Natural killer cell treated with Interleukin-12 subunit alpha and Interleukin-12 subunit beta and Interleukin-15 and Interleukin-18, amount 100 ng/mL, for 72 hours (primary cell): Measurements from ENCODE around the gene IFI30. TPM values are rescaled to one million over a fixed set of nuclear protein-coding genes. Genes with fewer than 3 reads are reported as not detected.
"Not testable (repeated sequence)": the region's sequence is repeated elsewhere in the genome, so short reads cannot be mapped to it uniquely, and the experiment has no call there.

Source experiments
- ATAC-seq, 2 donors: fragments of 150-1000 bp; cut with Tn5 transposase in 1 of 2; sonication (Bioruptor Pico), chemical (Tn5 transposase) in 1 of 2; 2 replicates each; pipeline ENCODE4 v1.10.0; 2021
- DNase-seq: peaks from one replicate; pipeline ENCODE4 v3.0.0; 2022; ENCODE audit warnings: low spot score
- H3K27ac Mint-ChIP-seq, 2 donors: 1 replicate in 1 of 2; 2 replicates in 1 of 2; pipeline ENCODE4 v1.8.0; 2022; ENCODE audit warnings: mixed read lengths in 2 of 2, mild to moderate bottlenecking in 1 of 2, moderate library complexity in 1 of 2
- H3K27me3 Mint-ChIP-seq, 2 donors: 1 replicate in 1 of 2; 2 replicates in 1 of 2; pipeline ENCODE4 v1.8.0; 2022; ENCODE audit warnings: mixed read lengths in 2 of 2
- H3K36me3 Mint-ChIP-seq: one replicate; pipeline ENCODE4 v1.8.0; 2022; ENCODE audit warnings: mixed read lengths
- H3K4me1 Mint-ChIP-seq, 2 donors: 1 replicate in 1 of 2; 2 replicates in 1 of 2; pipeline ENCODE4 v1.8.0; 2022; ENCODE audit warnings: low read depth in 2 of 2, mixed read lengths in 2 of 2, mild to moderate bottlenecking in 1 of 2
- H3K4me3 Mint-ChIP-seq: one replicate; pipeline ENCODE4 v1.8.0; 2022; ENCODE audit warnings: mixed read lengths
- H3K9me3 Mint-ChIP-seq: 2 replicates; pipeline ENCODE4 v1.8.0; 2022; ENCODE audit warnings: mixed read lengths
- total RNA-seq, 2 donors: library from RNA; stranded (reverse); gene quantifications; one replicate each; pipeline ENCODE4 v1.2.3, GENCODE V29; 2022

Gene IFI30
- total RNA-seq, 2 donors from 2014 or later = 76.2 to 139 TPM

DNA sequence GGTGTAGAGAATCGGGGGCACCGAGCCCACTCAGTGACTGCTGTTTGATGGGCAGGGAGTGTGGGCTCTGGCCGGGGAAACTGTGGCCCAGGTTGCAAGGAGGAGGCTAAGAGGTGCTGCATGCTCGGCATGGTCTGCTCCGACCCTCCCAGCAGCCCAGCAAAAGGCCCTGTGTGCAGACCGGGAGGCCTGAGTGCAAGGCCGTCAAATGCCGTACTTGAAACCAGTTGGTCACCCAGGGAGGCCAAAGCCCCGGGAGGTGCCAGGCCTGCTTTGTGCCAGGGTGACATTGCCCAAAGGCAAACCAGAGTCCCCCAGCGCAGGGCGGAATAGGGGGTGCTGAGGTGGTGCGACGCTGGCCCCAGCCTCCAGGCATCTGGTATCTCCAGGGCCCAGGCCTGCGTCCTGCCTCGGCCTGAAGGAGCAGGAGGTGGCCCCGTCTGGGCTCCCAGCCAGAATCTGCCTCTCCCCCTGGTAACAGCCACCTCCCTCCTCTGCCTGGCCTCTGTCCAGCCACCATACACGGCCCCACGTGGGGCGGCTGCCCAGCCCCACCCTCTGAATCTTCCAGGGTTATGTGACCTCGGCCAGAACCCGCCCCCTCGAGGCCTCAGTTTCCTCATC lies 16.7 kb upstream of the IFI30 start:
- DNase-seq (no peak), ATAC-seq (no peak)
- Mint-ChIP-seq H3K27ac (no peak overlapping the region), H3K4me3 (no peak overlapping the region), H3K9me3 (no peaks in the 10 kb centered on the region), H3K27me3 (no peaks in the 10 kb centered on the region), H3K36me3 (no peaks in the 10 kb centered on the region), H3K4me1 (peaks cover 22 to 26% of the 10 kb centered on the region in 2 donors)

DNA sequence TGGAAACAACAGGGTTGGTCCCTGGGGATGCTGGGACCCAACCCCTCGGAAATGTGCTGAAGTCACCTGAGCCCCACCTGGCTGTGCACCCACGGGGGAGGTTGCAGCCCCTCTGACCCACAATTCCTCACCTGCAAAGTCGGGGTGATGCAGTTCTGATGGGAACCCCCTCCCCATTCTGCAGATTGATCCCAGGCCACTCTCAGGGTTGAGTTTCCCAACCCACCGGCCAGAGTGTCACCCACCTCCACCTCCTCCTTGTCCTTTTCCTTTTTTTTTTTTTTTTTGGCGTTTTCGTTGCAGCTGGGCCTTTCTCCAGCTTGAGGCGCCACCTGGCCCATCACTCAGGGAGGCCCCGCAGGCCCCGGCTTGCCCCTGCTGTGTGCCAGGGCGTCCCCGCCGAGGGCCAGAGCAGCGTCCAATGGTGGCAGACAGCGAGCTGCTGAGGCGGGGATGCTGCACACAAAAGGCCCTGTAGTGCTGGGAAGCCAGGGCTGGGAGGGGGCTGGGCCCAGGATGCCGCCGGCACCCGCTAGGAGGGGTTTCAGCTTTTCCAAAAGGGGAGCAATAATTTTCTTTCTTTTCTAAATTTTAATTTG lies 16.0 kb upstream of the IFI30 start:
- Mint-ChIP-seq H3K4me3 (no peak overlapping the region), H3K4me1 (peaks cover 17 to 20% of the 10 kb centered on the region in 2 donors), H3K27ac (no peak overlapping the region), H3K36me3 (no peaks in the 10 kb centered on the region), H3K9me3 (no peaks in the 10 kb centered on the region), H3K27me3 (no peaks in the 10 kb centered on the region)
- DNase-seq = no peak
- ATAC-seq = no peak

DNA sequence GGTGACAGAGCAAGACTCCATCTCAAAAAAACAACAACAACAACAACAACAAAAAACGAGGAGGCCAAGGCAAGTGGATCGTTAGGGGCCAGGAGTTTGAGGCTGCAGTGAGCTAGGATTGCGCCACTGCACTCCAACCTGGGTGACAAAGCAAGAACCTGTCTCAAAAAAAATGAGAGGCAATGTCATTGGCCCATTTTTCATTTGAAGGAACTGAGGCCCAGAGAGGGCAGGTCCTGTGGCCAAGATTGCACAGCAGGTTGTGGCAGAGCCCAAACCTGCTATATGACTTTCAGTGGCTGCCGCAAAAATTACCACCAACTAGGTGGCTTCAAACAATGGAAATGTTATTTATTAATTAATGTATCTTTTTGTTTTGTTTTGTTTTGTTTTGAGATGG lies 15.1 kb upstream of the IFI30 start:
- no peak overlapping the region for H3K4me3 Mint-ChIP-seq
- no peaks in the 10 kb centered on the region for H3K36me3 Mint-ChIP-seq
- DNase-seq (no peak), ATAC-seq (no peak)
- H3K9me3 Mint-ChIP-seq = no peaks in the 10 kb centered on the region
- no peak overlapping the region for H3K27ac Mint-ChIP-seq
- no peaks in the 10 kb centered on the region for H3K27me3 Mint-ChIP-seq
- H3K4me1 Mint-ChIP-seq = peaks cover 15 to 19% of the 10 kb centered on the region in 2 donors

DNA sequence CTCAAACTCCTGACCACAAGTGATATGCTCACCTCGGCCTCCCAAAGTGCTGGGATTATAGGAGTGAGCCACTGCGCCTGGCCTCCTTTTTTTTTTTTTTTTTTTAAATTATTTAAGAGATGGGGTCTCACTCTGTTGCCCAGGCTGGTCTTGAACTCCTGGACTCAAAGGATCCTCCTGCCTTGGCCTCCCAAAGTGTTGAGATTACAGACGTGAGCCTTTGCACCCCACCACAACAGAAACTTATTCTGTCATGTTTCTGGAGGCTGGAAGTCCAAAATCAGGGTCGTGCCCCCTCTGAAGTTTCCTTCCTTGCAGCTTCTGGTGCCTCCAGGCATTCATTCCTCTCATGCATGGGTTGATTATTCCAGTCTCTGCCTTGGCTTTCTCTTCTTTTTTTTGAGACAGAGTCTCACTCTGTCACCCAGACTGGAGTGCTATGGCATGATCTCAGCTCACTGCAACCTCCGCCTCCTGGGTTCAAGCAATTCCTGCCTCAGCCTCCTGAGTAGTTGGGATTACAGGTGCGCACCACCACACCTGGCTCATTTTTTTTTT lies 14.5 kb upstream of the IFI30 start:
- peaks cover 12 to 14% of the 10 kb centered on the region in 2 donors for H3K4me1 Mint-ChIP-seq
- H3K27me3 Mint-ChIP-seq, H3K4me3 Mint-ChIP-seq, H3K27ac Mint-ChIP-seq, ATAC-seq, H3K36me3 Mint-ChIP-seq, DNase-seq, H3K9me3 Mint-ChIP-seq: not testable (repeated sequence)

DNA sequence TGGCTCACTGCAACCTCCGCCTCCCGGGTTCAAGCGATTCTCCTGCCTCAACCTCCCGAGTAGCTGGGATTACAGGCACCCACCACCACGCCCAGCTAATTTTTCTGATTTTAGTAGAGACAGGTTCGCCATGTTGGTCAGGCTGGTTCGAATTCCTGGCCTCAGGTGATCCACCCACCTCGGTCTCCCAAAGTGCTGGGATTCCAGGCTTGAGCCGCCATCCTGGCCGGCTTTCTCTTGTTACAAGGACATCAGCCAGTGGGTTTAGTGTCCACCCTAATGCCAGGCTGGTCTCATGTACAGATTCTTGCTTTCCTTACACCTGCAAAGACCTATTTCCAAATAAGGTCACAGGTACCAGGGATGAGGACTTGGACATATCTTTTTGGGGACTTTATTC lies 13.8 kb upstream of the IFI30 start:
- Mint-ChIP-seq H3K4me1 (peaks cover 7 to 10% of the 10 kb centered on the region in 2 donors), H3K27ac (no peak overlapping the region), H3K4me3 (no peak overlapping the region), H3K27me3 (no peaks in the 10 kb centered on the region), H3K36me3 (no peaks in the 10 kb centered on the region), H3K9me3 (no peaks in the 10 kb centered on the region)
- ATAC-seq = no peak
- no peak for DNase-seq

DNA sequence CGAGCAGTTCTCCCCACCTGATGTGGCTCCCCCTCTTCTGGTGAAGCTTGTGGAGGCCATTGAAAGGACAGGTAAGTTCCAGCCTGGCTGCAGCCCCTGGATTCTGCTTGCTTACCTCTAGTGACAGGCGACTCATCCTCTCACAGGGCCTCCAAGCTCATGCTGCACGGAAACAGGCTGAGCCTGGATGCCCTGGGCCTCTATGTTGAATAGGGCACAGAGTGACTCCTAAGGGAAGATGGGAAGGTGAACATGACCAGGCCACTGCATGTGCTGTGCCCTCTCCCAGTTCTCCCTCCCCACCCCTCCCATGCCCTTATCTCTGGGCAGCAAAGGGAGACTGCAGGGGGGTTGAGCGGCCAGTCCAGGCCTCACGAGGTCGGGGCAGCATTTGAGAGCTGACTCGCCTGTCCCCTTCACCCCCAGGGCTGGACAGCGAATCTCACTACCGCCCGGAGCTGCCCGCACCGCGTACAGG lies 13.1 kb upstream of the IFI30 start:
- Mint-ChIP-seq H3K9me3 (no peaks in the 10 kb centered on the region), H3K4me3 (peak overlapping the region; percentile 68), H3K27me3 (no peaks in the 10 kb centered on the region), H3K27ac (no peak overlapping the region), H3K4me1 (peaks cover 7 to 10% of the 10 kb centered on the region in 2 donors), H3K36me3 (peaks cover 1% of the 10 kb centered on the region)
- ATAC-seq (no peak), DNase-seq (no peak)

DNA sequence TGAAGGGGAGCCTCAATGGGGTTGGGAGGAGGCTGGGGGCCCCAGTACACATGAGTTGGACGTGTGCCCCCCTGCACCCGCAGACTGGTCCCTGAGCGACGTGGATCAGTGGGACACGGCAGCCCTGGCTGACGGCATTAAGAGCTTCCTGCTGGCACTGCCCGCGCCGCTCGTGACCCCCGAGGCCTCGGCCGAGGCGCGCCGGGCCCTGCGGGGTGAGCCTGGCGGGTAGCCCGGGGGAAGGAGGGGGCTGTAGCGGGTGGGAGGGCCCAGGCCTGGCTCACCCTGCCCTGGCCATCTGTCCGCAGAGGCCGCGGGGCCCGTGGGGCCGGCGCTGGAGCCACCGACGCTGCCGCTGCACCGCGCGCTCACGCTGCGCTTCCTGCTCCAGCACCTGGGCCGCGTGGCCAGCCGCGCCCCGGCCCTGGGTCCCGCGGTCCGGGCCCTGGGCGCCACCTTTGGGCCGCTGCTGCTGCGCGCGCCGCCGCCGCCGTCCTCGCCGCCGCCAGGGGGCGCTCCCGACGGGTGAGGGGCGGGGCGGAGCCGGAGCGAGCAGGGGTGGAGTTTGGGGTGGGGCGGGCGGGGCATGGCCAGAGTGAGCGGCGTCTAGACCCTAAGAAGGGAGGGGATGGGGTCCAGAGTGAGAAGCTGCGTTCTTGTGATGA lies 12.5 kb upstream of the IFI30 start:
- H3K4me3 Mint-ChIP-seq = peak overlapping the region; percentile 68
- ATAC-seq (peak; percentile 95 to 96), DNase-seq (peak; percentile 88)
- no peaks in the 10 kb centered on the region for H3K9me3 Mint-ChIP-seq
- peaks cover 9% of the 10 kb centered on the region in 2 donors for H3K4me1 Mint-ChIP-seq
- no peak overlapping the region for H3K27ac Mint-ChIP-seq
- no peaks in the 10 kb centered on the region for H3K27me3 Mint-ChIP-seq
- H3K36me3 Mint-ChIP-seq = peaks cover 7% of the 10 kb centered on the region

DNA sequence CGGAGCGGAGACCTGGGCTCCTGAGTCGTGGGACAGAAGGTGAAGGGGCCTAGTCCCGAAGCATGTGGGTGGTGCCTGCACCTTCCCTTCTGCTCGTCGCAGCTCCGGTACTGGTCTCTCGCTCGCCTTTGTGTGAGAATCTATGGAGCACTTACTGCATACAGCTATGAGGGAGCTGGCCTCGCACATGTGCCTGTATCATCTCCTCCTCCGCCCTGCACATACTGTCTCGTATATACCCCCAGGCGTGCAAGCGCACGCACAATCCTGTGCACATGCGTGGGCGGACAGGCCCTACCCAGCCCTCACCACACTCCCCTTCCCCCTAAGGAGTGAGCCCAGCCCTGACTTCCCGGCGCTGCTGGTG lies 12.0 kb upstream of the IFI30 start:
- Mint-ChIP-seq H3K27ac (no peak overlapping the region), H3K27me3 (no peaks in the 10 kb centered on the region), H3K9me3 (no peaks in the 10 kb centered on the region), H3K4me1 (peaks cover 5% of the 10 kb centered on the region in 2 donors), H3K36me3 (peaks cover 7% of the 10 kb centered on the region), H3K4me3 (no peak overlapping the region)
- DNase-seq (no peak), ATAC-seq (peak in 1 of 2 donors; percentile 2)

DNA sequence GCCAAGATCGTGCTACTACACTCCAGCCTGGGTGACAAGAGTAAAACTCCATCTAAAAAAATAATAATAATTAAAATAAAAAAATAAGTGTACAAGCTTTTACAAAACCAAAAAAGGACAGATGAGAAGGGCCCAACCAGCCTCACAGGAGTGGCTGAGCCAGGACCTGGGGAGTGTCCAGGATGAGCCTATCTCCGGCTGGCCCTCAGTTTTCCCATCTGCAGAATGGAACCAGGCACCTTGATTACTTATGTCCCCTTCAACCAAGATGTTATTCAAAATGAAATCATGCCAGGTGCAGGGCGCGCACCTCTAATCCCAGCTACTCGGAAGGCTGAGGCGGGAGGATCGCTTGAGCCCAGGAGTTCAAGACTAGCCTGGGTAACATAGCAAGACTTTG lies 9.5 kb upstream of the IFI30 start:
- no peak for DNase-seq
- no peaks in the 10 kb centered on the region for H3K9me3 Mint-ChIP-seq
- H3K27me3 Mint-ChIP-seq = no peaks in the 10 kb centered on the region
- no peak overlapping the region for H3K4me3 Mint-ChIP-seq
- peaks cover 7% of the 10 kb centered on the region for H3K36me3 Mint-ChIP-seq
- no peak overlapping the region for H3K27ac Mint-ChIP-seq
- peaks cover 5 to 8% of the 10 kb centered on the region in 2 donors for H3K4me1 Mint-ChIP-seq
- ATAC-seq = no peak

DNA sequence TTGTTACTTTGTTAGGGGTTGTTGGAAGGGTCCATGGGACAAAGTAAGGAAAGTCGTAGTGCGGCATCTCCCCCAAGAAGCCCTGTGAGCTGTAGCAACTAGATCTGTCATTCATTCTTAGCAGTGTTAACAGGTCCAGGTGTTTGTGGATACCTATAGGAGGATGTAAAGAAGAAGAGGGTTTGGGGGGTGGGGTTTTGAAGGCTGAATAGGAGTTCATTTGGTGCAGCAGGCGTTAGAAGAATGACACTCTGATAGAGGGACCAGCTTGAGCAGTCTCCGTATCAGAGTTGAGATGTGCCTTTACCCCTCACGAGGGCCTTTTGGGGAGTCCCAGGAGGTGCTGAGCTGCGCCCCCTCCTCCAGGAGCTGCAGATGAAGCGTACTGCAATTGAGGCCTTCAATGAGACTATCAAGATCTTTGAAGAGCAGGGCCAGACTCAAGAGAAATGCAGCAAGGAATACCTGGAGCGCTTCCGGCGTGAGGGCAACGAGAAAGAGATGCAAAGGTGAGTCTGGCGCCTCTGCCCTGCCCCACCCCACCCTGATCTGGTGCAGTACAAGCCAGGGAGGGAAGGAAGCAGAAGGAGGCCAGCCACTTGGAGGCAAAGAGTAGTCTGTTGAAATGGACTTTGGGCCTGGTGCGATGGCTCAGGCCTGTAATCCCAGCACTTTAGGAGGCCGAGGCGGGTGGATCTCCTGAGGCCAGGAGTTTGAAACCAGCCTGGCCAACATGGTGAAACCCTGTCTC lies 7.6 kb upstream of the IFI30 start:
- no peak for ATAC-seq
- no peaks in the 10 kb centered on the region for H3K9me3 Mint-ChIP-seq
- peaks cover 0 to 6% of the 10 kb centered on the region in 2 donors for H3K4me1 Mint-ChIP-seq
- H3K4me3 Mint-ChIP-seq = no peak overlapping the region
- H3K36me3 Mint-ChIP-seq = peaks cover 7% of the 10 kb centered on the region
- no peaks in the 10 kb centered on the region for H3K27me3 Mint-ChIP-seq
- no peak overlapping the region for H3K27ac Mint-ChIP-seq
- DNase-seq = peak; percentile 15

DNA sequence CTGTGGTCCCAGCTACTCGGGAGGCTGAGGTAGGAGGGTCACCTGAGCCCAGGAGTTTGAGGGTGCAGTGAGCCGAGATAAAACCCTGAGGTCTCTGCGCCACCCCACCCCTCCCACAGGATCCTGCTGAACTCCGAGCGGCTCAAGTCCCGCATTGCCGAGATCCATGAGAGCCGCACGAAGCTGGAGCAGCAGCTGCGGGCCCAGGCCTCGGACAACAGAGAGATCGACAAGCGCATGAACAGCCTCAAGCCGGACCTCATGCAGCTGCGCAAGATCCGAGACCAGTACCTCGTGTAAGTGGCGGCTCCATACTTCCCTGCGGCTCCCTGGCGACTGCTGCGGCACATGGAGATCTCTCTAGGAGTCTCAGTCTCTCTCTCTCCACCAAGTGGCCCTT lies 6.6 kb upstream of the IFI30 start:
- Mint-ChIP-seq H3K27ac (no peak overlapping the region), H3K36me3 (peaks cover 7% of the 10 kb centered on the region), H3K4me1 (peaks cover 5 to 12% of the 10 kb centered on the region in 2 donors), H3K27me3 (no peaks in the 10 kb centered on the region), H3K9me3 (no peaks in the 10 kb centered on the region), H3K4me3 (no peak overlapping the region)
- ATAC-seq (no peak), DNase-seq (peak; percentile 29)

DNA sequence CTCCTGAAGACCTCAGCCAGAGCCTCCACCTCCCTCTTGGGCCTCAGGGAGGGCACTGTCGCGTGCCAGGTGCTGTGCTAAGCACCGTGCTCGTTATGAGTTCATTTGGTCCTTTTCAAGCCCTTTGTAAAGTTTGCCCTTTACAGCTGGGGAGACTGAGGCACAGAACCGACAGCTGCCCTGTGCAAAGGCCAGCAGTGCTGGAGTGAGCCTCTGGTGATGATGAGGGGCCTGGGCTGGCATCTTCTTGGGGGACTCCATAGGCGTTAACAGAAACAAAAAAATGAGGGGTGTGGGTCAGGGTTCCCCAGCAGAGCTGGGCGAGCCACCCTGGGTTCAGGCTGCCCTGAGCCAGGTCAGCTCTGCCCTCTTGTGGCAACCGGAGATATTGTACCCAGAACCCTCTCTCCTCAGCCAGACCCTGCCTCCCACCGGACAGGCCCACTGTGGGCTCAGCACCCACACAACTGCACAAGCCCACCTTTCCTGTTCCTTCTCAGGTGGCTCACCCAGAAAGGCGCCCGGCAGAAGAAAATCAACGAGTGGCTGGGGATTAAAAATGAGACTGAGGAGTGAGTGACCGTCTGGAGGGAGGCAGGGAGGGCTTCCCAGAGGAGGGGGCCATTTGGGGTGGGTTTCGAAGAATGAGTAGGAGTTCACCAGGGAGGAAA lies 5.5 kb upstream of the IFI30 start:
- Mint-ChIP-seq H3K36me3 (peaks cover 7% of the 10 kb centered on the region), H3K27ac (no peak overlapping the region), H3K27me3 (no peaks in the 10 kb centered on the region), H3K4me3 (no peak overlapping the region), H3K4me1 (peaks cover 11 to 18% of the 10 kb centered on the region in 2 donors), H3K9me3 (no peaks in the 10 kb centered on the region)
- DNase-seq (no peak), ATAC-seq (peak; percentile 77 to 85)

DNA sequence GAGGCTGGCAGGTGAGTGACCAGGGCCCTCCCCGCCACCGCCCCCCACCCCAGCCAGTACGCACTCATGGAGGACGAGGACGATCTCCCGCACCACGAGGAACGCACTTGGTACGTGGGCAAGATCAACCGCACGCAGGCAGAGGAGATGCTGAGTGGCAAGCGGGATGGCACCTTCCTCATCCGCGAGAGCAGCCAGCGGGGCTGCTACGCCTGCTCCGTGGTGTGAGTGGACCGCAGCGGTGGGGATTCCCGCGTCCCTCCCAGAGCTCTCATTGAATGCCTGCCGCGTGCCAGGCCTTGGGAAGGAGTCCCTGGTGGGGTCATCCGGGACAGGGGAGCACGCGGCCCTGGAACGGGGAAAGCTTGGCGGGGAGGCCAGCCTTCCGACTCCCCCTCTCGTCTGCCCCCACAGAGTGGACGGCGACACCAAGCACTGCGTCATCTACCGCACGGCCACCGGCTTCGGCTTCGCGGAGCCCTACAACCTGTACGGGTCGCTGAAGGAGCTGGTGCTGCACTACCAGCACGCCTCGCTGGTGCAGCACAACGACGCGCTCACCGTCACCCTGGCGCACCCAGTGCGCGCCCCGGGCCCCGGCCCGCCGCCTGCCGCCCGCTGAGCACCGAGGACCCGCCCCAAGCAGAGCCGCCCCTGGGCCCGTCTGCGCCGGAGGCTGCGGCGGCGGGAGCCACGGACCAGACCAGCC lies 4.8 kb upstream of the IFI30 start:
- ATAC-seq (no peak), DNase-seq (peak; percentile 60)
- Mint-ChIP-seq H3K4me3 (no peak overlapping the region), H3K36me3 (peaks cover 7% of the 10 kb centered on the region), H3K27ac (no peak overlapping the region), H3K27me3 (no peaks in the 10 kb centered on the region), H3K4me1 (peaks cover 13 to 20% of the 10 kb centered on the region in 2 donors), H3K9me3 (no peaks in the 10 kb centered on the region)
